ENCODE data around the gene NR3C1. TPM values are rescaled to one million over a fixed set of nuclear protein-coding genes. Genes with fewer than 3 reads are reported as not detected.

NR3C1 gene
- total RNA-seq, 1 experiment from 2014 or later = 31.4 TPM

GRCh38 chr5:143396353-143396940 is 7.0 kb downstream of the NR3C1 start:
- Histone ChIP-seq H3K79me1 (ENCODE audit: insufficient read depth, low read depth, low read length, poor library complexity, severe bottlenecking) (no peaks in the 10 kb centered on the region), H3K56ac (ENCODE audit: insufficient read length, low read depth, low read length) (no peak overlapping the region), H3K27ac (ENCODE audit: insufficient read length, low read depth, low read length) (no peak overlapping the region), H3K23me2 (ENCODE audit: insufficient read length, low read depth, low read length, poor library complexity, severe bottlenecking) (no peaks in the 10 kb centered on the region), H4K91ac (ENCODE audit: insufficient read length, low read depth, low read length) (no peak overlapping the region), H2BK120ac (ENCODE audit: low read depth, low read length, poor library complexity, severe bottlenecking) (no peak overlapping the region), H3K23ac (ENCODE audit: insufficient read length, low read depth, low read length) (no peak overlapping the region), H4K5ac (ENCODE audit: insufficient read length, low read depth, low read length) (no peak overlapping the region), H2AFZ (ENCODE audit: low read length) (no peak overlapping the region), H4K8ac (replicated peaks; ENCODE audit: insufficient read length, low read depth, low read length) (no peak overlapping the region), H3K14ac (ENCODE audit: insufficient read depth, low read length) (no peak overlapping the region), H2BK12ac (ENCODE audit: insufficient read length, low read depth, low read length) (no peak overlapping the region), H2BK15ac (ENCODE audit: low read depth, low read length) (no peak overlapping the region), H2BK5ac (ENCODE audit: insufficient read length, low read length) (no peak overlapping the region), H3K27me3 (ENCODE audit: insufficient read depth, low read length) (no peaks in the 10 kb centered on the region; the same call in 1 of the 2 replicates), H2BK20ac (ENCODE audit: low read depth, low read length, poor library complexity, severe bottlenecking) (no peak overlapping the region), H3K18ac (ENCODE audit: insufficient read length, low read depth, low read length) (no peak overlapping the region), H3T11ph (ENCODE audit: low read length) (no peak overlapping the region), H4K20me1 (ENCODE audit: control insufficient read depth, insufficient read depth, insufficient read length) (no peaks in the 10 kb centered on the region), H2AK5ac (ENCODE audit: insufficient read length, low read length) (no peak overlapping the region), H3K79me2 (ENCODE audit: insufficient read depth, low read length) (no peaks in the 10 kb centered on the region), H3K9ac (ENCODE audit: extremely low read depth, insufficient read length, low read length) (no peak overlapping the region), H3K4me2 (ENCODE audit: insufficient read depth, insufficient read length, low read length) (no peak overlapping the region), H3K4me1 (ENCODE audit: insufficient read depth, low read length) (peaks cover 3% of the 10 kb centered on the region), H3K4ac (ENCODE audit: low read depth, low read length) (no peak overlapping the region), H3K9me3 (ENCODE audit: control insufficient read depth, low read depth, low read length) (no peaks in the 10 kb centered on the region)
- Mint-ChIP-seq H3K27me3 (ENCODE audit: low read depth) (peaks cover 11% of the 10 kb centered on the region), H3K36me3 (ENCODE audit: insufficient read depth in 1 of 3, low read depth in 3 of 3) (peaks cover 0 to 12% (median 0%) of the 10 kb centered on the region in 3 experiments; a peak in 2 of 7 replicates), H3K9me3 (no peaks in the 10 kb centered on the region), H3K27ac (peak overlapping the region; percentile 50 to 86 (median 59); a peak in 5 of 7 replicates), H3K4me1 (peaks cover 71 to 74% of the 10 kb centered on the region in 2 experiments), H3K4me3 (peak overlapping the region in 1 of 2 experiments; percentile 56; a peak in 4 of 5 replicates)
- DNase-seq = no peak
- TF ChIP-seq CTCF (conservative IDR thresholded peaks at IDR 0.05) = no peak
- WGBS (ENCODE audit: extremely low coverage, insufficient read length, low lambda C conversion rate) = 100% methylated on average over 2 of the region's 5 CpGs

Data from H9 (cell line).